Epithelial cell of prostate (primary cell): ENCODE measurements around the gene CBX6.

Experiments used
- DNase-seq: peaks from one replicate; pipeline ENCODE4 v3.0.0-alpha.2; 2011; ENCODE audit warnings: low read depth, low spot score
- H3K27ac ChIP-seq: fragments of 450-650 bp; 2 replicates; pipeline ENCODE4 v1.5.1; 2017; ENCODE audit warnings: mild to moderate bottlenecking

CBX6 gene

GRCh38 chr22:38843201-38843656 lies 28.8 kb downstream of the CBX6 start:
- peak; percentile 16 for DNase-seq
- H3K27ac ChIP-seq, result no peak overlapping the region

- no peak overlapping the region for H3K27ac ChIP-seq
- no peak for DNase-seq
These were observed 29.4 kb downstream of the CBX6 start for GRCh38 chr22:38842512-38843200.

GRCh38 chr22:38841635-38842034 lies 30.4 kb downstream of the CBX6 start:
- no peak for DNase-seq
- H3K27ac ChIP-seq, result no peak overlapping the region

GRCh38 chr22:38841211-38841610 lies 30.8 kb downstream of the CBX6 start:
- no peak overlapping the region for H3K27ac ChIP-seq
- DNase-seq, result no peak

- DNase-seq, result no peak
- H3K27ac ChIP-seq, result no peak overlapping the region
These were observed 31.9 kb downstream of the CBX6 start for GRCh38 chr22:38840129-38840528.

GRCh38 chr22:38839686-38840085 lies 32.3 kb downstream of the CBX6 start:
- no peak overlapping the region for H3K27ac ChIP-seq
- no peak for DNase-seq

GRCh38 chr22:38837414-38837928 lies 34.5 kb downstream of the CBX6 start:
- no peak for DNase-seq
- H3K27ac ChIP-seq, result no peak overlapping the region

- DNase-seq, result no peak
- H3K27ac ChIP-seq, result no peak overlapping the region
These were observed 36.1 kb downstream of the CBX6 start for GRCh38 chr22:38835888-38836301.

GRCh38 chr22:38834991-38835390 lies 37.0 kb downstream of the CBX6 start:
- no peak for DNase-seq
- H3K27ac ChIP-seq, result no peak overlapping the region

GRCh38 chr22:38834215-38834953 lies 37.6 kb downstream of the CBX6 start:
- no peak overlapping the region for H3K27ac ChIP-seq
- DNase-seq, result no peak

GRCh38 chr22:38833061-38833460 lies 39.0 kb downstream of the CBX6 start:
- DNase-seq, result no peak
- no peak overlapping the region for H3K27ac ChIP-seq

- no peak for DNase-seq
- no peak overlapping the region for H3K27ac ChIP-seq
These were observed 39.7 kb downstream of the CBX6 start for GRCh38 chr22:38832005-38832978.

GRCh38 chr22:38831166-38831945 lies 40.7 kb downstream of the CBX6 start:
- H3K27ac ChIP-seq, result no peak overlapping the region
- peak; percentile 34 for DNase-seq

GRCh38 chr22:38830845-38831108 lies 41.2 kb downstream of the CBX6 start:
- no peak overlapping the region for H3K27ac ChIP-seq
- no peak for DNase-seq

- no peak overlapping the region for H3K27ac ChIP-seq
- DNase-seq, result no peak
These were observed 41.8 kb downstream of the CBX6 start for GRCh38 chr22:38830026-38830844.

GRCh38 chr22:38829485-38829884 lies 42.5 kb downstream of the CBX6 start:
- H3K27ac ChIP-seq, result no peak overlapping the region
- no peak for DNase-seq

- DNase-seq, result no peak
- H3K27ac ChIP-seq, result no peak overlapping the region
These were observed 43.3 kb downstream of the CBX6 start for GRCh38 chr22:38828616-38829205.

- no peak overlapping the region for H3K27ac ChIP-seq
- no peak for DNase-seq
These were observed 43.8 kb downstream of the CBX6 start for GRCh38 chr22:38828191-38828590.

GRCh38 chr22:38827510-38827909 lies 44.5 kb downstream of the CBX6 start:
- no peak for DNase-seq
- no peak overlapping the region for H3K27ac ChIP-seq
